Measurements from ENCODE around the gene POLG2.
A peak's percentile ranks its signal among the peaks of the same experiment; 100 is the strongest.
"Not testable (repeated sequence)": the region's sequence is repeated elsewhere in the genome, so short reads cannot be mapped to it uniquely, and the experiment has no call there.

POLG2 gene

DNA sequence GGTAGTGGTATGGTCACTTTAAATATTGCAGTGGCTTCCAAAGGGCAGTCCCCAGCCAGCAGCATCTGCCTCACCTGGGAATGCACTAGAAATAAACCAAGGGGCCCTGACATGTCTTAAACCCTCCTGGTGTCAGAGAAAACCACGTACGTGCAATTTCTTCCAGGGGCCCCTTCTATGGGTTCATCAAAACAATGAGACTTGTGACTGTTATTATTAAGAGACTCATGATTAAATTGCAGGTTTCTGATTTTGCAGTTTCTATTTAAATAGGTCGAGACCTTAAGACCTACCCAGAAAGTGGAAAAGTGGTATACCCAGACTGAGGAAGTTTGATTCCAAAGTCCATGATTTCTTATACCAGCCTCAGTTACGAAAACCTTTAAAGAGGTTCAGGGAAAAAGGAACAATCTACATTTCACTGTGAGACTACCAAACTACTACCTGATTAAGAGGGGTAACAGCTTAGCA, 746 bp upstream of the POLG2 start:
- DNase-seq (ENCODE audit: insufficient read length, low spot score) (no peak), FAIRE-seq (no peak)
- TF ChIP-seq, protein P1, sequence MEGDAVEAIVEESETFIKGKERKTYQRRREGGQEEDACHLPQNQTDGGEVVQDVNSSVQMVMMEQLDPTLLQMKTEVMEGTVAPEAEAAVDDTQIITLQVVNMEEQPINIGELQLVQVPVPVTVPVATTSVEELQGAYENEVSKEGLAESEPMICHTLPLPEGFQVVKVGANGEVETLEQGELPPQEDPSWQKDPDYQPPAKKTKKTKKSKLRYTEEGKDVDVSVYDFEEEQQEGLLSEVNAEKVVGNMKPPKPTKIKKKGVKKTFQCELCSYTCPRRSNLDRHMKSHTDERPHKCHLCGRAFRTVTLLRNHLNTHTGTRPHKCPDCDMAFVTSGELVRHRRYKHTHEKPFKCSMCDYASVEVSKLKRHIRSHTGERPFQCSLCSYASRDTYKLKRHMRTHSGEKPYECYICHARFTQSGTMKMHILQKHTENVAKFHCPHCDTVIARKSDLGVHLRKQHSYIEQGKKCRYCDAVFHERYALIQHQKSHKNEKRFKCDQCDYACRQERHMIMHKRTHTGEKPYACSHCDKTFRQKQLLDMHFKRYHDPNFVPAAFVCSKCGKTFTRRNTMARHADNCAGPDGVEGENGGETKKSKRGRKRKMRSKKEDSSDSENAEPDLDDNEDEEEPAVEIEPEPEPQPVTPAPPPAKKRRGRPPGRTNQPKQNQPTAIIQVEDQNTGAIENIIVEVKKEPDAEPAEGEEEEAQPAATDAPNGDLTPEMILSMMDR (IDR thresholded peaks at IDR 0.05; ENCODE audit: insufficient read depth, missing control alignments): no peak

DNA sequence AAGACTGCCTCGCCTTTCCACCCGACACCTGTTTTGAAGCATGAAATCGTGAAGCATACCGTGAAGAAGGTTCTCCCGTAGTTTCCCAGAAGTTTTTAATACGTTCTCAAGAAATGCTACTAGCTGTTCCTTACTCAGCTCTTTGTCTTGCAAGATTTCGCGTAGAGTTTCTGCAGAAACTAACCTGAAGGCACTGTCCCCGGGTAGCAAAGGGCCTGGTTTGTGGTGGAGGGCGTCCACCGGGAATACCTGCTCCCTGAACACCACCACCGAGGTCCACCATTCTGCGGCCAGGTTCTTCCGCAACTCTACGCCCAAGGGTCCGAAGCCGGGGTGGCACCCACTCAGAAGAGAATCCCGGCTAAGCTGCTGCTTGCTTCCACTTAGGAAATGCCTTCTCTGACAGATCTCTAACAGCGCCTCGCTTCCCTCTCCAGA, 487 bp downstream of the POLG2 start:
- TF ChIP-seq, protein P1 (IDR thresholded peaks at IDR 0.05; ENCODE audit: insufficient read depth, missing control alignments): no peak
- DNase-seq (ENCODE audit: insufficient read length, low spot score): no peak
- FAIRE-seq: no peak

DNA sequence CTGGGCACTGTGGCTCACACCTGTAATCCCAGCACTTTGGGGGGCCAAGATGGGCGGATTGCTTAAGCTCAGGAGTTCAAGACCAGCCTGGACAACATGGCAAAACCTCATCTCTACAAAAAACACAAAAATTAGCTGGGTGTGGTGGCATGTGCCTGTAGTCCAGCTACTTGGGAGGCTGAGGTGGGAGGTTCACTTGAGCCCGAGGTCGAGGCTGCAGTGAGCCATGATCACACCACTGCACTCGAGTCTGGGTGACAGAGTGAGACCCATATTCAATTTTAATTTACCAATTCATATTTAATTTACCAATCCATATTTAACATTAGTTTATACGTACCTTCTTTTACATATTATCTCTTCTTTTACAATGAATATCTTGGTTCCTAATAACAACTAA, 1.6 kb downstream of the POLG2 start:
- not testable (repeated sequence) for FAIRE-seq; DNase-seq (ENCODE audit: insufficient read length, low spot score)

DNA sequence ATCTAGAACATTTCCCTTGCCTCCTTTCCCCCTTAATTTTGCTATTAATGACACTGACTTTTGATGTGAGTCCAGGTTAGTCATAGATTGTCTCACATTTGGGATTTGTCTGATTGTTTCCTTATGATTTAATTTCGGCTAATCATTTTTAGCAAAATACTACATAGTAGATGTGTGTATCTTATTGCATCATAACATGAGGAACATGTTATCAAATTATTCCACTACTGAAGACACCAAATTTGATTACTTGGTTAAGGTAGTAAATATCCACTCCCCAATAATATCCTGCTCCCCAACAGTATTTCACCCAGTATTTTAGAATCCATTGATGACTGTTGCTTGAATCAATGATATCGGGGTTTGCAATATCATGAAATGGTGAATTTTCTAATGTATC, 2.7 kb downstream of the POLG2 start:
- TF ChIP-seq, protein P1 (IDR thresholded peaks at IDR 0.05; ENCODE audit: insufficient read depth, missing control alignments): no peak
- no peak for FAIRE-seq
- DNase-seq (ENCODE audit: insufficient read length, low spot score): no peak

DNA sequence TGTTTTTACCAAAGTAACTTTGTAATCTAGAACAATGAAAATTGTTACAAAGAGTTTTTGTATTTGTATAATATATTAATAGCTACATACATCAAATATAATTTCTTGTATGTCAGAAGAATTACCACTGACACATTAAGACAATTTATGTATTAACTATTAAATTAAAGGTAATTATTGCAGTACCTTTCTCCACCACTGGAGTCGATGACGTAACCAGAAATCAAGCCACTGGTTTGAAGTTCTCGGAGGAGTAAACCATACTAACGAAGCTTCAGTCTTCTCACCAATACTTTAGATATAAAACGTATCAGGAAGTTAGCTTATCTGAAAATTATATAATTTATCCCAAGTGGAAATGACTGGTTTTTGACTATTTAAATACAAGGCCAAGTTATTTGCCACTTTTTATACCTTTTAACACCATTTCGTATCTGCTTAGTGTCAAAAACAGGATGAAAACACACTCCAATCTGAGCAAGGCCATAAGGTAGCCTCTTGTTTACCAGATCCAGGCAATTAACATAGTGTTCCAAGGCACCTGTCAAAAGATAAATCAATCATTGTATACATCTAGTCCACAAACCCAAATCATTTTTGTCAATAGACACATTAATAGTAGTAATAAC, 4.3 kb downstream of the POLG2 start:
- FAIRE-seq: no peak
- TF ChIP-seq, protein P1 (IDR thresholded peaks at IDR 0.05; ENCODE audit: insufficient read depth, missing control alignments): peak; percentile 13
- DNase-seq (ENCODE audit: insufficient read length, low spot score): no peak

DNA sequence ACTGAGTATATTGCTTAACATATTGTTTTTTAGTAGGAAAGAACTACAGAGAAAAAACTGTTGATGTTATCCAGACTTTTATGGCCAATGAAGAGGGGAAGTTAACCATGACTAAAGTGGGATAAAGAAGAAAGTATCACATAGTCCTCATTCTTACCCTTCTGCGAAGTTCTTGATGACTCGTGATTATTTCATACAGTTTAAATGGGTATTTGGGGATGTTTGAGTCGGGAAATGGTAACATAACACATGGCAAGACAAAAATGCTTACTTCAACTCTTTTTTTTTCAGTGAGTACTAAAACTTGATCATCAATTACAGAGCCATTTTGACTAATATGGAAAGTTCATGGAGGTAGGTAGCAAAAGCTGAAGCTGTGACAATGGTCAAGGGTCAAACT, 4.9 kb downstream of the POLG2 start:
- no peak for FAIRE-seq
- TF ChIP-seq, protein P1 (IDR thresholded peaks at IDR 0.05; ENCODE audit: insufficient read depth, missing control alignments): no peak
- no peak for DNase-seq (ENCODE audit: insufficient read length, low spot score)

DNA sequence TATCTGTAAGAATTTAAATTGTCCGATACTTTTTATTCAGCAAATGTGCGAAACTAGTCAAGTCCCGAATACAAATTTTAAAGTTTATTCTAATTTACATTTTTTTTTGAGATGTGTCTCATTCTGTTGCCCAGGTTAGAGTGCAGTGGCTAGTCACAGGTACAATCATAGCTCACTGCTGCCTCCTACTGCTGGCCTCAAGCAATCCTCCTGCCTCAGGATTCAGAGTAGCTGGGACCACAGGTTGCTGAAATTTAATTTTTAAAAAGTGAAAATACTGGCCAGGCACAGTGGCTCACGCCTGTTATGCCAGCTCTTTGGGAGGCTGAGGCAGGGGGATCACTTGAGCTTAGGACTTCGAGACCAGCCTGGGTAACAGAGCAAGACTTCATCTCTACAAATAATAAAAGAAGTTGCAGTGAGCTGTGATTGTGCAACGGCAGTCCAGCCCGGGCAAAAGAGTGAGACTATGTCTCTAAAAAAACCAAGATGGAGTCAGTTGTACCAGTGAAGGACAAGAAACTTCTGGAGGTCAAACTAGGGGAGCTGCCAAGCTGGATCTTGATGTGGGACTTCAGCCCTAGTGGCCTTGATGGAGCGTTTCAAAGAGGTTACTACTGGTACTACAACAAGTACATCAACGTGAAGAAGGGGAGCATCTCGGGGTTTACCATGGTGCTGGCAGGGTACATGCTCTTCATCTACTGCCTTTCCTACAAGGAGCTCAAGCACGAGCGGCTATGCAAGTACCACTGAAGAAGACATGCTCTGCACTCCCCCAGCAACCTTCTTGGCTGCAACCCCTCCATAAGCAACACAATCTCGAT, 5.6 kb downstream of the POLG2 start:
- DNase-seq (ENCODE audit: insufficient read length, low spot score) (no peak), FAIRE-seq (no peak)
- TF ChIP-seq, protein P1 (IDR thresholded peaks at IDR 0.05; ENCODE audit: insufficient read depth, missing control alignments): peak; percentile 50
